NCI-H2081 treated with DMSO at 0.1 percent for 48 hours (cell line): ENCODE results near the gene LBH.

Source experiments
- DNase-seq: peaks from one replicate; lab custom pipeline; 2025; lab: John Stamatoyannopoulos, UW

LBH gene

GRCh38 chr2:30231212-30231995, at the start of gene LBH:
Gene LBH, plus strand, starts transcription at chr2:30231534. Its CDS starts 205 bp downstream, at chr2:30231739.
- no peak for DNase-seq

GRCh38 chr2:30184035-30184434, 47.3 kb upstream of the LBH start:
- no peak for DNase-seq

- no peak for DNase-seq
These were observed 46.2 kb upstream of the LBH start for GRCh38 chr2:30185178-30185577.

- no peak for DNase-seq
These were observed 43.0 kb upstream of the LBH start for GRCh38 chr2:30188292-30188691.

- DNase-seq, result no peak
These were observed 40.7 kb upstream of the LBH start for GRCh38 chr2:30190637-30191036.

- no peak for DNase-seq
These were observed 40.2 kb upstream of the LBH start for GRCh38 chr2:30191107-30191506.

- no peak for DNase-seq
These were observed 39.5 kb upstream of the LBH start for GRCh38 chr2:30191819-30192271.

- no peak for DNase-seq
These were observed 39.0 kb upstream of the LBH start for GRCh38 chr2:30192314-30192713.

- DNase-seq, result no peak
These were observed 38.1 kb upstream of the LBH start for GRCh38 chr2:30193104-30193681.

- no peak for DNase-seq
These were observed 36.9 kb upstream of the LBH start for GRCh38 chr2:30194421-30194820.

- DNase-seq, result no peak
These were observed 36.3 kb upstream of the LBH start for GRCh38 chr2:30195016-30195415.

- DNase-seq, result no peak
These were observed 33.7 kb upstream of the LBH start for GRCh38 chr2:30197570-30198192.

- DNase-seq, result no peak
These were observed 29.3 kb upstream of the LBH start for GRCh38 chr2:30201990-30202389.

- no peak for DNase-seq
These were observed 28.2 kb upstream of the LBH start for GRCh38 chr2:30203156-30203555.

- no peak for DNase-seq
These were observed 27.1 kb upstream of the LBH start for GRCh38 chr2:30204281-30204680.

GRCh38 chr2:30205456-30205855, 25.9 kb upstream of the LBH start:
- DNase-seq, result no peak

- no peak for DNase-seq
These were observed 24.6 kb upstream of the LBH start for GRCh38 chr2:30206461-30207430.

- no peak for DNase-seq
These were observed 22.9 kb upstream of the LBH start for GRCh38 chr2:30208453-30208852.

GRCh38 chr2:30209227-30209626, 22.1 kb upstream of the LBH start:
- DNase-seq, result no peak

- no peak for DNase-seq
These were observed 18.0 kb upstream of the LBH start for GRCh38 chr2:30213326-30213725.

- no peak for DNase-seq
These were observed 17.3 kb upstream of the LBH start for GRCh38 chr2:30213907-30214463.

- DNase-seq, result no peak
These were observed 15.2 kb upstream of the LBH start for GRCh38 chr2:30216157-30216556.
